UCSD-AML1 (cell line): ENCODE results near the gene THRAP3.
A peak's percentile ranks its signal among the peaks of the same experiment; 100 is the strongest.

Experiments
- DNase-seq: peaks from one replicate; lab custom pipeline; 2025; ENCODE audit not compliant: unreplicated experiment; lab: John Stamatoyannopoulos, UW

The THRAP3 gene

GRCh38 chr1:36322786-36323635, 98.8 kb downstream of the THRAP3 start:
- DNase-seq: peak; percentile 55

- peak; percentile 85 for DNase-seq
Measured at GRCh38 chr1:36323636-36324352, 99.6 kb downstream of the THRAP3 start, which contains the start of gene EVA1B. TSS of gene EVA1B (minus strand) at chr1:36323645. CDS start at chr1:36323037, 608 bp downstream.

GRCh38 chr1:36324353-36324703, 100.1 kb downstream of the THRAP3 start:
- DNase-seq: no peak

- no peak for DNase-seq
Measured at GRCh38 chr1:36326499-36326898, 102.3 kb downstream of the THRAP3 start.

- DNase-seq: no peak
Measured at GRCh38 chr1:36327421-36328087, 103.3 kb downstream of the THRAP3 start.

GRCh38 chr1:36328088-36328480, 103.8 kb downstream of the THRAP3 start:
- DNase-seq: no peak

GRCh38 chr1:36328713-36329112, 104.5 kb downstream of the THRAP3 start:
- DNase-seq: no peak

GRCh38 chr1:36329817-36330216, 105.6 kb downstream of the THRAP3 start:
- DNase-seq: no peak

- DNase-seq: no peak
Measured at GRCh38 chr1:36330940-36331339, 106.7 kb downstream of the THRAP3 start.

GRCh38 chr1:36337830-36338229, 113.6 kb downstream of the THRAP3 start:
- no peak for DNase-seq

GRCh38 chr1:36339215-36339614, 115.0 kb downstream of the THRAP3 start:
- peak; percentile 70 for DNase-seq

GRCh38 chr1:36339615-36340014, 115.4 kb downstream of the THRAP3 start:
- no peak for DNase-seq

GRCh38 chr1:36341626-36342320, 117.5 kb downstream of the THRAP3 start:
- DNase-seq: no peak

GRCh38 chr1:36342426-36343185, 118.4 kb downstream of the THRAP3 start:
- DNase-seq: peak; percentile 49

GRCh38 chr1:36343651-36344394, 119.6 kb downstream of the THRAP3 start:
- DNase-seq: no peak

- DNase-seq: no peak
Measured at GRCh38 chr1:36344395-36344680, 120.1 kb downstream of the THRAP3 start.

- DNase-seq: no peak
Measured at GRCh38 chr1:36345353-36345752, 121.1 kb downstream of the THRAP3 start.

GRCh38 chr1:36346741-36347370, 122.6 kb downstream of the THRAP3 start:
- DNase-seq: no peak

- no peak for DNase-seq
Measured at GRCh38 chr1:36349241-36349671, 125.0 kb downstream of the THRAP3 start.
